ENCODE data around the gene KHSRP. TPM values are rescaled to one million over a fixed set of nuclear protein-coding genes. Genes with fewer than 3 reads are reported as not detected.

The KHSRP gene
- total RNA-seq, 1 donor from 2014 or later: 152 TPM

DNA sequence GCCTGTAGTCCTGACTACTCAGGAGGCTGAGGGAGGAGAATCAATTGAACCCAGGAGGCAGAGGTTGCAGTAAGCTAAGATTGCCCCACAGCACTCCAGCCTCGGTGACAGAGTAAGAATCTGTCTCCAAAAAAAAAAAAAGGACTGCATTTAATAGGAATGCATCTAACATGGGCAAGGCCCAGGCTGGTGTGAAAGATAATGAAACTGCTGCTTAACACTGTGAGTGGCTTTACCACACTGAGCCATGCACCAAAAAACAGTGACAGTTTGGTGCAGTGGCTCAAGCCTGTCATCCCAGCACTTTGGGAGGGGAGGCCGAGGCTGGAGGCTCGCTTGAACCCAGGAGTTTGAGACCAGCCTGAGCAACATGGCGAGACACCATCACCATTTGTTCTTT is 40.2 kb downstream of the KHSRP start:
- H3K36me3 ChIP-seq: peaks cover 91 to 96% of the 10 kb centered on the region in 2 donors
- intact Hi-C loops (cut with DNase I): no loop called here
- TF ChIP-seq, protein P1, sequence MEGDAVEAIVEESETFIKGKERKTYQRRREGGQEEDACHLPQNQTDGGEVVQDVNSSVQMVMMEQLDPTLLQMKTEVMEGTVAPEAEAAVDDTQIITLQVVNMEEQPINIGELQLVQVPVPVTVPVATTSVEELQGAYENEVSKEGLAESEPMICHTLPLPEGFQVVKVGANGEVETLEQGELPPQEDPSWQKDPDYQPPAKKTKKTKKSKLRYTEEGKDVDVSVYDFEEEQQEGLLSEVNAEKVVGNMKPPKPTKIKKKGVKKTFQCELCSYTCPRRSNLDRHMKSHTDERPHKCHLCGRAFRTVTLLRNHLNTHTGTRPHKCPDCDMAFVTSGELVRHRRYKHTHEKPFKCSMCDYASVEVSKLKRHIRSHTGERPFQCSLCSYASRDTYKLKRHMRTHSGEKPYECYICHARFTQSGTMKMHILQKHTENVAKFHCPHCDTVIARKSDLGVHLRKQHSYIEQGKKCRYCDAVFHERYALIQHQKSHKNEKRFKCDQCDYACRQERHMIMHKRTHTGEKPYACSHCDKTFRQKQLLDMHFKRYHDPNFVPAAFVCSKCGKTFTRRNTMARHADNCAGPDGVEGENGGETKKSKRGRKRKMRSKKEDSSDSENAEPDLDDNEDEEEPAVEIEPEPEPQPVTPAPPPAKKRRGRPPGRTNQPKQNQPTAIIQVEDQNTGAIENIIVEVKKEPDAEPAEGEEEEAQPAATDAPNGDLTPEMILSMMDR (IDR thresholded peaks at IDR 0.05): no peak
- no peaks in the 10 kb centered on the region for H3K27me3 ChIP-seq
- H3K4me3 ChIP-seq: no peak overlapping the region
- no peaks in the 10 kb centered on the region for H3K9me3 ChIP-seq
- no peak overlapping the region for H3K27ac ChIP-seq
- H3K4me1 ChIP-seq: no peaks in the 10 kb centered on the region
- no peak for DNase-seq (ENCODE audit: low spot score in 2 of 2)

DNA sequence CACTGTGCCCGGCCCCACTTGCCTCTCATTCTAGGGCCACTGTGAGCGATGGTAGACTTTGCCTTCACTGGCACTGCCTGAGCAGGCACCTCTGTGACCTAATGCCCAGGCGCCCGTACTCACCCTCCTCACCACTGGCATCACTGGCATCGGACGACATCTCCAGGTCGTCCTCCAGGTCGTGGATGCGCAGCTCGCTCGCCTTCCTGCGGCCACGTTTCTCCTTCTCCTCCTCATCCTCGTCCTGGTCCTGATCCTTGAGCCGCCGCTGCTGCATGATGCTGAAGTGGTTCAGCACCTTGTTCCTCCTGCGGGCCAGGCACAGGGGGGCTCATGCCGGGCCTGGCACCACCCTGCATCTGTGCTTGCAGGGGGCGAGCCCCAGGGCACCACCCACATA is 41.4 kb downstream of the KHSRP start:
- peaks cover 82 to 90% of the 10 kb centered on the region in 2 donors for H3K36me3 ChIP-seq
- TF ChIP-seq, protein P1 (IDR thresholded peaks at IDR 0.05): no peak
- intact Hi-C loops (cut with DNase I): no loop called here

DNA sequence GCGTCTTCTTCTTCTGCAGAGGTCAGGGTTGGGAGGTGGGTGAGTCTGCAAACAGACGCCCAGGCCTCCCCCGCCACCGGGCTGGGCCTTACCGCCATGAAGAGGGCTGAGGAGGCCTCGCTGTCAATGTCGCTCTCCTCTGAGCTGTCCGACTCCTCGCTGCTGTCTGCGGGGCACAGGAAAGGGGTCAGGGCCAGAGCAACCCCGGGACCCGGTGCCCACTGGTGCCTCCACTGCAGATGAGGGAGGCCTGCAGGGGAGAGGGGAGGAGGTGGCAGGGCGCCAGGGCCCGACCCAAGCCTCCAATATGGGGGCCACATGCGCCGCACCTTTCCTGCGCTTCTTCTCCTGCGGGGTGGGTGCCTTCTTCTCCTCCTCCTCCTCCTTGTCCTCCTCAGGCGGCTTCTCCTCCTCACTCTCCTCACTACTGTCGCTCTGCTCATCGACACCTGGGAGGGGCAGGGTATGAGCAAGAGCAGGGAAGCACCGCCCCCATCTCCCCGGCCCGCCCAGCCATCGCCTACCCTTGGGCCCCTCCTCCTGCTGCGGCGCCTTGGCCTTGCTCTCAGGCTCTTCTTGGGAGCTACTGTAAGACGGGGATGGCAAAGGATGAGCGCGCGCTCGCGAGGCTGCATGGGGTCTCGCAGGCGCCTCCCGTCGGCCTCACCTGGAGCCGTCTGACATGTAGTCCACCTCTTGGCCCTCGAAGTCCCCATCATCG is 43.4 kb downstream of the KHSRP start:
- intact Hi-C loops (cut with DNase I): no loop called here
- no peak for DNase-seq (ENCODE audit: low spot score in 2 of 2)
- H3K9me3 ChIP-seq: no peaks in the 10 kb centered on the region
- no peaks in the 10 kb centered on the region for H3K27me3 ChIP-seq
- TF ChIP-seq, protein P1 (IDR thresholded peaks at IDR 0.05): no peak
- H3K4me1 ChIP-seq: peaks cover 0 to 7% of the 10 kb centered on the region in 2 donors
- no peak overlapping the region for H3K27ac ChIP-seq
- peaks cover 64 to 70% of the 10 kb centered on the region in 2 donors for H3K36me3 ChIP-seq
- no peak overlapping the region for H3K4me3 ChIP-seq

More for the DNA sequence above, 41.4 kb downstream of the KHSRP start:
- no peaks in the 10 kb centered on the region for H3K27me3 ChIP-seq
- H3K9me3 ChIP-seq: no peaks in the 10 kb centered on the region
- peaks cover 0 to under 1% of the 10 kb centered on the region in 2 donors for H3K4me1 ChIP-seq
- no peak overlapping the region for H3K27ac ChIP-seq
- DNase-seq (ENCODE audit: low spot score in 2 of 2): no peak
- no peak overlapping the region for H3K4me3 ChIP-seq

DNA sequence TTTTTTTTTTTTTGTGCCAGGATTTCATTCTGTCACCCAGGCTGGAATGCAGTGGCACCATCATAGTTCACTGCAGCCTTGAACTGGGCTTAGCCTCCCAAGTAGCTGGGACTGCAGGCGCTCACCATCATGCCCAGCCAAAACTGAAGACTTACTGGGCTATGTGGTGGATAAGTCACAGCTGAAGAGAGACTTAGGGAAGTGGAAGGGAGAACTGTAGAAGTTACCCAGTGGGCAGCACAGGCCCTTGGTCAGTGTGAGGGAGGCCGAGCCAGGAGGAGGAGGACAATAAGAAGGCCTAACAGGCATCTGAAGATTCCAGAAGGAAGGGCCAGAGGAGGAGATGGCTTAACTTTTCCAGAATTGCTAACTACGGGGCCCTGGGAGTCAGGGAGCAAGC is 44.9 kb downstream of the KHSRP start:
- TF ChIP-seq, protein P1 (IDR thresholded peaks at IDR 0.05): no peak
- Histone ChIP-seq H3K4me3 (no peak overlapping the region), H3K36me3 (peaks cover 52 to 60% of the 10 kb centered on the region in 2 donors), H3K27ac (no peak overlapping the region), H3K9me3 (no peaks in the 10 kb centered on the region), H3K27me3 (no peaks in the 10 kb centered on the region), H3K4me1 (peaks cover 0 to 7% of the 10 kb centered on the region in 2 donors)
- intact Hi-C loops (cut with DNase I): no loop called here
- no peak for DNase-seq (ENCODE audit: low spot score in 2 of 2)

DNA sequence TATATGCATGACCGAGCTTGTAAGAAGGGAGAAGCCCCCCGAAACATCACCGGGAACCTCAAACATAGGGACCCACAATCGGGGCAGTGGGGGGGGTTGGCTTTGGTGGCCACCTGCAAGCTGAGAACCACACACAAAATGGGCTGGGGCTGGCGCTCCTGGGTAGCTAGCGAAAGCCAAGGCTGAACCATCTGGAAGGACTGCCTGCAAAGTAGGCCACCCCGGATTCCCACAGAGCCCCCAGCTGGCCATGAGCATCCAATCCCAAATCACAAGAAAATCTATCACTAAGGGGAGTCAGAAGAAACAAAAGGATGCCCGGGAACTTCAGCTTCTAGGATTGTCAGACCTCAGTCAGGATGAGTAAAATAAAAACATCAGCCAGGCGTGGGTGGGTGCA is 46.1 kb downstream of the KHSRP start:
- Histone ChIP-seq H3K9me3 (no peaks in the 10 kb centered on the region), H3K4me3 (no peak overlapping the region), H3K27me3 (no peaks in the 10 kb centered on the region), H3K27ac (no peak overlapping the region), H3K36me3 (peaks cover 42 to 50% of the 10 kb centered on the region in 2 donors), H3K4me1 (peaks cover 3 to 10% of the 10 kb centered on the region in 2 donors)
- no peak for DNase-seq (ENCODE audit: low spot score in 2 of 2)
- TF ChIP-seq, protein P1 (IDR thresholded peaks at IDR 0.05): no peak
- intact Hi-C loops (cut with DNase I): no loop called here

Measured in ascending aorta (tissue), 2 donors.